T47D (cell line): ENCODE measurements around the gene RRP1B.

ENCODE experiments used
- DNase-seq, 2 experiments: peaks; one replicate each; pipeline versions ENCODE4 v3.0.0 to v3.0.0-alpha.2; 2011 to 2012; ENCODE audit warnings: low read depth in 1 of 2, low spot score in 1 of 2
- JUND ChIP-seq: IDR thresholded peaks from 2 replicates; pipeline ENCODE4 v1.6.1; 2012; ENCODE audit warnings: low read depth
- in situ Hi-C: cut with HindIII; loops from 2 replicates; pipeline ENCODE4 v1.10.0; 2016; ENCODE audit warnings: low sequenced_read_pairs, low pct_unique_long_range_greater_than_20kb

RRP1B gene

DNA sequence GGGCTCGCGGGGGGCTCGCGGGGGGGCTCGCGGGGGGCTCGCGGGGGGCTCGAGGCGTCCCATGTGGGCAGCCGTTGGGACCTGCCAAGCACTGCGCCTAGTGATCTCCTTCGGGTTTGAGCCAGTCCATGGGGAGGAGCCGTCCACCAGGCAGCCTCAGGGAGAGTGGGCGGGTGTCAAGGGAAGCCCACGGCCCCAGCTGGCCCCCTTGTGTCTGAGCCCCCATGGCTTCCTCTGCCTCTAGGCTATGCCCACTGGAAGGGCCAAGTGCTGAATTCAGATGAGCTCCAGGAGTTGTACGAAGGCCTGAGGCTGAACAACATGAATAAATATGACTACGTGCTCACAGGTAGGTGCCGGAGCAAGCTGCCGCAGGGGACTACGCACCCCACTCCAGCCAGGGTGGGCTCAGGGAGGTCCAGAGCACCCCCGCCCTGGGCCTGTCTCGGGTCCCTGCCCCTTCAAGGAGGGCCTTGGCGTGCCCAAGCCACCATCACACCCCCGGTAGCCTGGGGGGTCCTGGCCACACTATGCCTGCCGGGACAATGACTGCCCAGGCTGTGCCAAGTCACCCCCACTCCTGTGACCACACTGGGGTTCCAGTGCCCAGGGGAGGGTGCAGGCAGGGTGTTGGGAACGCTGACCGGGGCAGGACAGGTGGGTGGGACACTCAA lies 82.2 kb downstream of the RRP1B start:
- in situ Hi-C loops, result no loop called here
- no peak for TF ChIP-seq JUND
- DNase-seq, result no peak

DNA sequence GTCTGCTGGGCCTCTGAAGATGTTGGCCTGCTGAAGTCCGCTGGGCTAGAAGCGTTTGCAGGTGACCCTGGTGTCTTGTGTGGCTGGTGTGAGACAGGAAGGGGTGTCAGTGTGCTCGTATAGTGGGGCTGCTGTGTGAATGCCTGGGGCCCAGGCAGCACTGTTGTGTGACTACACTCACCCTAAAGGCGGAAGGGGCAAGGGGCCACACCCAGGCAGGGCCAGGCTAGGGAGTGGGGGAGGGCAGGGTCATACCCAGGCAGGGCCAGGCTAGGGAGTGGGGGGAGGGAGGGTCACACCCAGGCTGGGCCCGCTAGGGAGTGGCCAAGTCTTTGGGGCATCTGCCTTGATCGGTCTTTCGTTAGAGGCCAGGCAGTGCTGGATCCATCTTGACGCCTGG lies 84.6 kb downstream of the RRP1B start:
- in situ Hi-C loops, result no loop called here
- no peak for DNase-seq
- TF ChIP-seq JUND, result no peak

DNA sequence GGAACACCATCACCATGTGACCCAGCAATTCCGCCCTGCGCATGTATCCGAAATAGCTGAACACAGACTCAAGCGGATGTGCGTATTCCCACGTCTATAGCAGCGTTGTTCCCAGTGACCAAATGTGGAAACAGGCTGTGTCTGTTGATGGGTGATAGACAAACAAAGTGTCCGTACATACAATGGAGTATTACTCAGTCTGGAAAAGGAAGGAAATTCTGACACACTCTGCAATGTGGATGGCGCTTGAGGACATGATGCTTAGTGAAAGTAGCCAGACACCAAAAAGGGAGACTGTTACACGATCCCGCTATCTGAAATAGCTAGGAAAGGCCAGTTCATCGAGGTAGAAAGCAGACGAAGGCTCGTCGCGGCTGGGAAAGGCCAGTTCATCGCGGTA lies 85.4 kb downstream of the RRP1B start:
- DNase-seq, result no peak
- no peak for TF ChIP-seq JUND
- in situ Hi-C loops, result no loop called here
